Smooth muscle cell (in vitro differentiated cells): ENCODE results near the gene SLC28A3. TPM values are rescaled to one million over a fixed set of nuclear protein-coding genes. Genes with fewer than 3 reads are reported as not detected.

Experiments used
- DNase-seq: peaks from one replicate; lab custom pipeline; 2025; ENCODE audit not compliant: unreplicated experiment; lab: John Stamatoyannopoulos, UW
- H2AFZ ChIP-seq: fragments of 200-600 bp; sonication (generic); 2 replicates; pipeline ENCODE4 v1.6.0; 2016; ENCODE audit warnings: antibody characterized with exemption, low read depth, mild to moderate bottlenecking
- H3F3A ChIP-seq: fragments of 200-600 bp; sonication (generic); 2 replicates; pipeline ENCODE4 v1.6.0; 2017; ENCODE audit warnings: antibody characterized with exemption, low read depth
- H3K27ac ChIP-seq: fragments of 200-600 bp; sonication (generic); 2 replicates; pipeline ENCODE4 v1.5.1; 2016; ENCODE audit warnings: low read depth, mild to moderate bottlenecking
- H3K27me3 ChIP-seq: fragments of 200-600 bp; sonication (generic); 2 replicates; pipeline ENCODE4 v1.6.1; 2016; ENCODE audit warnings: low read depth, mild to moderate bottlenecking
- H3K36me3 ChIP-seq: fragments of 200-600 bp; sonication (generic); 2 replicates; pipeline ENCODE4 v1.5.1; 2016; ENCODE audit warnings: low read depth
- H3K4me1 ChIP-seq: fragments of 200-600 bp; sonication (generic); 2 replicates; pipeline ENCODE4 v1.5.1; 2016; ENCODE audit warnings: low read depth
- H3K4me2 ChIP-seq: fragments of 200-600 bp; sonication (generic); 2 replicates; pipeline ENCODE4 v1.6.0; 2016; ENCODE audit warnings: mild to moderate bottlenecking
- H3K4me3 ChIP-seq: fragments of 200-600 bp; sonication (generic); 2 replicates; pipeline ENCODE4 v1.5.1; 2016; ENCODE audit warnings: mild to moderate bottlenecking
- H3K79me2 ChIP-seq: fragments of 200-600 bp; sonication (generic); 2 replicates; pipeline ENCODE4 v1.6.0; 2016; ENCODE audit warnings: low read depth, mild to moderate bottlenecking
- H3K9ac ChIP-seq: fragments of 200-600 bp; sonication (generic); 2 replicates; pipeline ENCODE4 v1.6.0; 2016; ENCODE audit warnings: low read depth
- H3K9me3 ChIP-seq: fragments of 200-600 bp; sonication (generic); replicated peaks from 2 replicates; pipeline ENCODE4 v1.5.1; 2016; ENCODE audit warnings: low read depth
- H4K20me1 ChIP-seq: fragments of 200-600 bp; sonication (generic); 2 replicates; pipeline ENCODE4 v1.6.0; 2016; ENCODE audit warnings: low read depth
- WGBS: methylation state at CpG from one replicate; pipeline ENCODE4 v1.1.7; 2016; ENCODE audit warnings: low lambda C conversion rate; 5-methylcytosine and 5-hydroxymethylcytosine counted together
- polyA plus RNA-seq: library from polyadenylated mRNA; unstranded; fragments of >200 nt; fragmentation: Nextera tagmentation; extraction: Ambion mirVana; gene quantifications from 2 replicates; pipeline ENCODE4 v1.2.1, GENCODE V29; 2016
- total RNA-seq: library from RNA; depleted of rRNA; stranded (reverse); fragments of >200 nt; gene quantifications from 2 replicates; pipeline ENCODE4 v1.2.3, GENCODE V29; 2014
- TF ChIP-seq, protein P1 (sequence below): fragments of 200-600 bp; sonication (generic); IDR thresholded peaks from 2 replicates; pipeline ENCODE4 v1.5.1; 2017; ENCODE audit warnings: borderline replicate concordance, mild to moderate bottlenecking, antibody characterized with exemption; ENCODE audit not compliant: insufficient read depth, poor library complexity, severe bottlenecking

SLC28A3 gene
- total and polyA plus RNA-seq, 2 experiments from 2014 or later = 0.11 to 1.8 TPM

DNA sequence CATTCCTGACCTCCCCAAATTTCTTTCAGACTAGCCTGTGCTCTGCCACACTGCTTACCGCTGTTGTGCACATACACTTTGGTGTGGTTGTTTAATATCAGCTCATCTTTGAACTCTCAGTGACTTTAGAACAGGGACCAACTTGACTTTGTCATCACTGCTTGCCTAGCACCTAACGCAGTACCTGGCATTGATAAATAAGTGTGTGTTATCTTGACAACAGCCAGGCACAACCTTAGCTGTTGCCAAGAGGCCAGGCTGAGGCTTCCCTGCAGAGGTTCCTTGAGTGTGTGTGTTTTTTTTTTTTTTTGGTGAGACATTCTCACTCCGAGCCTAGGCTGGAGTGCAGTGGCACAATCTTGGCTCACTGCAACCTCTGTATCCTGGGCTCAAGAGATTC is 41.0 kb upstream of the SLC28A3 start:
- no peak overlapping the region for H3K4me2 ChIP-seq
- H3K27ac ChIP-seq = no peak overlapping the region
- H3F3A ChIP-seq = no peaks in the 10 kb centered on the region
- no peaks in the 10 kb centered on the region for H3K36me3 ChIP-seq
- H3K4me3 ChIP-seq = no peak overlapping the region
- TF ChIP-seq, protein P1, sequence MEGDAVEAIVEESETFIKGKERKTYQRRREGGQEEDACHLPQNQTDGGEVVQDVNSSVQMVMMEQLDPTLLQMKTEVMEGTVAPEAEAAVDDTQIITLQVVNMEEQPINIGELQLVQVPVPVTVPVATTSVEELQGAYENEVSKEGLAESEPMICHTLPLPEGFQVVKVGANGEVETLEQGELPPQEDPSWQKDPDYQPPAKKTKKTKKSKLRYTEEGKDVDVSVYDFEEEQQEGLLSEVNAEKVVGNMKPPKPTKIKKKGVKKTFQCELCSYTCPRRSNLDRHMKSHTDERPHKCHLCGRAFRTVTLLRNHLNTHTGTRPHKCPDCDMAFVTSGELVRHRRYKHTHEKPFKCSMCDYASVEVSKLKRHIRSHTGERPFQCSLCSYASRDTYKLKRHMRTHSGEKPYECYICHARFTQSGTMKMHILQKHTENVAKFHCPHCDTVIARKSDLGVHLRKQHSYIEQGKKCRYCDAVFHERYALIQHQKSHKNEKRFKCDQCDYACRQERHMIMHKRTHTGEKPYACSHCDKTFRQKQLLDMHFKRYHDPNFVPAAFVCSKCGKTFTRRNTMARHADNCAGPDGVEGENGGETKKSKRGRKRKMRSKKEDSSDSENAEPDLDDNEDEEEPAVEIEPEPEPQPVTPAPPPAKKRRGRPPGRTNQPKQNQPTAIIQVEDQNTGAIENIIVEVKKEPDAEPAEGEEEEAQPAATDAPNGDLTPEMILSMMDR = no peak
- no peaks in the 10 kb centered on the region for H4K20me1 ChIP-seq
- no peaks in the 10 kb centered on the region for H3K4me1 ChIP-seq
- no peaks in the 10 kb centered on the region for H3K9me3 ChIP-seq
- H2AFZ ChIP-seq = no peak overlapping the region
- no peak for DNase-seq
- H3K9ac ChIP-seq = no peak overlapping the region
- H3K27me3 ChIP-seq = no peaks in the 10 kb centered on the region
- H3K79me2 ChIP-seq = no peaks in the 10 kb centered on the region
- 91% methylated on average over 3 of the region's 3 CpGs for WGBS

DNA sequence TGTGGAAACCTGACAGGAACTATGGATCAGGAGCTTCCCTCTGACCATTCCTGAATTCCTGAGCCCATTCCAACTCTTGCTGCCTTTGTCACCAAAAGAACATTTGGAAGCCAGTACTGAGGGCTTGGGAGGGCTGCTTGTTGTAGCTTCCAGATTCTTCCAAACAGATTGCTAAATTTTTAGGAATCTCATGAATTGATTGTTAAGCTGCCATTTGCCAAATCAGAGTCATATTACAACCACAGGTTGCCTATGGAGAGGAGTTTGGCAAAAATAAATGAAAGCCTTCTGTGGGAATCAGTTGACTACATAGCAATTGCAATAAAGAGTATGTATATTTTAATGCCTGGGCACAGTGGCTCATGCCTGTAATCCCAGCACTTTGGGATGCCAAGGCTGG is 39.2 kb upstream of the SLC28A3 start:
- Histone ChIP-seq H3K4me3 (no peak overlapping the region), H2AFZ (no peak overlapping the region), H3K4me2 (no peak overlapping the region), H3K79me2 (no peaks in the 10 kb centered on the region), H3K9ac (no peak overlapping the region), H3K27me3 (no peaks in the 10 kb centered on the region), H3K27ac (no peak overlapping the region), H4K20me1 (no peaks in the 10 kb centered on the region), H3K9me3 (no peaks in the 10 kb centered on the region), H3F3A (no peaks in the 10 kb centered on the region), H3K4me1 (no peaks in the 10 kb centered on the region), H3K36me3 (no peaks in the 10 kb centered on the region)
- TF ChIP-seq, protein P1 = no peak
- DNase-seq = no peak

DNA sequence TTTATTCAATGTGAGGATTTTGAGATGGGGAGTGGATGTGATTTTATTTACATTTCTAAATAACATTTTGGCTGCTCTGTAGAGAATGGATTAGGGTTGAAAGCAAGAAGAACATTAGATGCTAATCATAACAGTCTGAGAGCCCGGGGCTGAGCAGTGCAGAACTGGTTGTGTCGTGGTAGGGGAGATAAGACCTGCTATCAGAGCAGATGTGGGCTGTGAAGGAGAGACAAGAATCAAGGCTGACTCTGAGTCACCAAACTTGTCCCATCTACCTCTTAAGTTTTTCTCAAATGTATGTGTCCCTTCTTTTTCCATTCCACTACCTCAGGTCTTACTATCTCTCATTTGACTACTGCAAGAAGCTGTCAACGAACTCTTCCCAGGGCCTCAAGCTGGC is 35.4 kb upstream of the SLC28A3 start:
- H3K9me3 ChIP-seq = no peaks in the 10 kb centered on the region
- no peaks in the 10 kb centered on the region for H3K36me3 ChIP-seq
- peaks cover 4% of the 10 kb centered on the region for H3K4me1 ChIP-seq
- no peaks in the 10 kb centered on the region for H3F3A ChIP-seq
- no peak overlapping the region for H3K4me2 ChIP-seq
- no peaks in the 10 kb centered on the region for H4K20me1 ChIP-seq
- H3K4me3 ChIP-seq = no peak overlapping the region
- TF ChIP-seq, protein P1 = no peak
- H3K79me2 ChIP-seq = no peaks in the 10 kb centered on the region
- H3K27me3 ChIP-seq = no peaks in the 10 kb centered on the region
- H3K27ac ChIP-seq = no peak overlapping the region
- H2AFZ ChIP-seq = no peak overlapping the region
- no peak overlapping the region for H3K9ac ChIP-seq
- no peak for DNase-seq
- 32% methylated on average over 3 of the region's 3 CpGs for WGBS

DNA sequence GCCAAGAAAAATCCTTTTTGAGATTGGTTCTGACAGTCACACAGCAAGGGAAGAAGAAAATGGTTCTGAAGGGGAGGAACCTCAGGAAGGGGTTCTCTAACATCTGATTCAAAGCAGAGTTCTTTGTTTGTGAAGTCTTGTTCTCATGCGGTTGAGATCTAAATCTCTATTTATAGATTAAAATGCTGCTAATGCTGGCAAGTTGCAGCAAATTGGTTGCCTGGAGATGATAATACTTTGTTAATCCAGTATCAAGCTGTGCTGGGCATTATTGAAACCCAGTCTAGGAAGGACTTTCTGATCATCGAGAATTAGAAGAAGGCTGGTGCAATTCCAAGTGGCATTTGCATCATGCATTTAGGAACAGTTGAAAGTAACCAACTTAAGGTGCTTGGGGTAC is 34.0 kb upstream of the SLC28A3 start:
- Histone ChIP-seq H3F3A (no peaks in the 10 kb centered on the region), H3K27ac (no peak overlapping the region), H3K4me2 (no peak overlapping the region), H3K79me2 (no peaks in the 10 kb centered on the region), H3K9ac (no peak overlapping the region), H3K27me3 (no peaks in the 10 kb centered on the region), H3K36me3 (no peaks in the 10 kb centered on the region), H3K4me1 (peaks cover 4% of the 10 kb centered on the region), H3K4me3 (no peak overlapping the region), H2AFZ (no peak overlapping the region), H4K20me1 (no peaks in the 10 kb centered on the region), H3K9me3 (no peaks in the 10 kb centered on the region)
- no peak for DNase-seq
- TF ChIP-seq, protein P1 = no peak
- WGBS = 75% methylated on average over 2 of the region's 2 CpGs
